ENCODE measurements around the gene TRIP13. TPM values are rescaled to one million over a fixed set of nuclear protein-coding genes. Genes with fewer than 3 reads are reported as not detected.

TRIP13 gene
- total and polyA plus RNA-seq, 2 of the 13 experiments (the other 11 are each of a cell fraction or from before 2014, with no cell fraction given), result 13.5 to 33.0 TPM

GRCh38 chr5:911601-912000, 18.9 kb downstream of the TRIP13 start:
- no peak overlapping the region for H3K9ac ChIP-seq (ENCODE audit: insufficient read depth, low read depth, low read length)
- H3K27me3 ChIP-seq (ENCODE audit: control insufficient read depth in 1 of 2, insufficient read depth in 2 of 2, low read length in 2 of 2), result no peaks in the 10 kb centered on the region
- H3K9me3 ChIP-seq (ENCODE audit: low read length), result no peaks in the 10 kb centered on the region
- ChIA-PET CTCF (ENCODE audit: low intra/inter-chr PET ratio, low total read pairs) (no interaction called here), POLR2A (no interaction called here)
- no peaks in the 10 kb centered on the region for H4K20me1 ChIP-seq (ENCODE audit: insufficient read depth, low read length)
- no peak overlapping the region for H2AFZ ChIP-seq (ENCODE audit: low read length)
- no peaks in the 10 kb centered on the region for H3K79me2 ChIP-seq (ENCODE audit: insufficient read depth, low read length)
- ATAC-seq (no peak), DNase-seq (ENCODE audit: low spot score) (no peak), FAIRE-seq (no peak)
- 98% methylated on average over 7 of the region's 11 CpGs for whole genome bisulfite sequencing (ENCODE audit: low lambda C conversion rate)
- peak; percentile 6 for TF ChIP-seq AGO2 (optimal IDR thresholded peaks at IDR 0.05; ENCODE audit: low read depth, low read length)
- no peak for TF ChIP-seq MIER3 (CRISPR knock-in tag; IDR thresholded peaks at IDR 0.05; ENCODE audit: borderline replicate concordance)
- TF ChIP-seq RNF2 (conservative IDR thresholded peaks at IDR 0.05; ENCODE audit: low read depth), result no peak
- no peak for TF ChIP-seq NFKBIZ (CRISPR knock-in tag; IDR thresholded peaks at IDR 0.05)
- H3K4me2 ChIP-seq (ENCODE audit: low read depth, low read length), result no peak overlapping the region
- no peak overlapping the region for H3K4me3 ChIP-seq (replicated peaks in 1 of 3; ENCODE audit: insufficient read depth in 1 of 3, low read depth in 2 of 3, low read length in 3 of 3)
- BruUV-seq (replicated peaks), result no TSS peak
- no peak overlapping the region for H3K27ac ChIP-seq (ENCODE audit: extremely low read length, insufficient read depth, low read length)
- intact Hi-C loops (cut with micrococcal nuclease; ENCODE audit: unreplicated experiment), result no loop called here
- H3K4me1 ChIP-seq (ENCODE audit: insufficient read depth, low read length), result no peaks in the 10 kb centered on the region
- peaks cover 26 to 74% of the 10 kb centered on the region in 2 experiments for H3K36me3 ChIP-seq (replicated peaks in 1 of 2; ENCODE audit: control insufficient read depth in 1 of 2, insufficient read depth in 2 of 2, low read length in 2 of 2)
- in situ Hi-C loops (cut with HindIII; ENCODE audit: extremely low pct_ligation_motif_present, low pct_unique_long_range_greater_than_20kb), result no loop called here

GRCh38 chr5:912280-913091, 19.8 kb downstream of the TRIP13 start:
- no peaks in the 10 kb centered on the region for H3K79me2 ChIP-seq (ENCODE audit: insufficient read depth, low read length)
- H3K9me3 ChIP-seq (ENCODE audit: low read length), result no peaks in the 10 kb centered on the region
- in situ Hi-C loops (cut with HindIII; ENCODE audit: extremely low pct_ligation_motif_present, low pct_unique_long_range_greater_than_20kb), result no loop called here
- intact Hi-C loops (cut with micrococcal nuclease; ENCODE audit: unreplicated experiment), result no loop called here
- H3K27ac ChIP-seq (ENCODE audit: extremely low read length, insufficient read depth, low read length), result no peak overlapping the region
- 97% methylated on average over 44 of the region's 44 CpGs for WGBS (ENCODE audit: low lambda C conversion rate)
- TF ChIP-seq ZSCAN9 (CRISPR knock-in tag; IDR thresholded peaks at IDR 0.05; ENCODE audit: borderline replicate concordance), result no peak
- TF ChIP-seq, protein P1, sequence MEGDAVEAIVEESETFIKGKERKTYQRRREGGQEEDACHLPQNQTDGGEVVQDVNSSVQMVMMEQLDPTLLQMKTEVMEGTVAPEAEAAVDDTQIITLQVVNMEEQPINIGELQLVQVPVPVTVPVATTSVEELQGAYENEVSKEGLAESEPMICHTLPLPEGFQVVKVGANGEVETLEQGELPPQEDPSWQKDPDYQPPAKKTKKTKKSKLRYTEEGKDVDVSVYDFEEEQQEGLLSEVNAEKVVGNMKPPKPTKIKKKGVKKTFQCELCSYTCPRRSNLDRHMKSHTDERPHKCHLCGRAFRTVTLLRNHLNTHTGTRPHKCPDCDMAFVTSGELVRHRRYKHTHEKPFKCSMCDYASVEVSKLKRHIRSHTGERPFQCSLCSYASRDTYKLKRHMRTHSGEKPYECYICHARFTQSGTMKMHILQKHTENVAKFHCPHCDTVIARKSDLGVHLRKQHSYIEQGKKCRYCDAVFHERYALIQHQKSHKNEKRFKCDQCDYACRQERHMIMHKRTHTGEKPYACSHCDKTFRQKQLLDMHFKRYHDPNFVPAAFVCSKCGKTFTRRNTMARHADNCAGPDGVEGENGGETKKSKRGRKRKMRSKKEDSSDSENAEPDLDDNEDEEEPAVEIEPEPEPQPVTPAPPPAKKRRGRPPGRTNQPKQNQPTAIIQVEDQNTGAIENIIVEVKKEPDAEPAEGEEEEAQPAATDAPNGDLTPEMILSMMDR (CRISPR knock-in tag; IDR thresholded peaks at IDR 0.05), result 0 out of 2 replicates have a peak, but pooled peaks have one; percentile 15
- TF ChIP-seq AGO2 (optimal IDR thresholded peaks at IDR 0.05; ENCODE audit: low read depth, low read length), result peak; percentile 58
- ATAC-seq, result no peak
- no peak overlapping the region for H2AFZ ChIP-seq (ENCODE audit: low read length)
- POLR2A ChIA-PET, result no interaction called here
- H3K36me3 ChIP-seq (replicated peaks in 1 of 2; ENCODE audit: control insufficient read depth in 1 of 2, insufficient read depth in 2 of 2, low read length in 2 of 2), result peaks cover 22 to 76% of the 10 kb centered on the region in 2 experiments
- no peak for DNase-seq (ENCODE audit: low spot score)
- BruUV-seq (replicated peaks), result no TSS peak
- H3K9ac ChIP-seq (ENCODE audit: insufficient read depth, low read depth, low read length), result no peak overlapping the region
- H3K27me3 ChIP-seq (ENCODE audit: control insufficient read depth in 1 of 2, insufficient read depth in 2 of 2, low read length in 2 of 2), result no peaks in the 10 kb centered on the region
- H3K4me2 ChIP-seq (ENCODE audit: low read depth, low read length), result no peak overlapping the region
- no peak for FAIRE-seq
- CTCF ChIA-PET (ENCODE audit: low intra/inter-chr PET ratio, low total read pairs), result no interaction called here
- H3K4me1 ChIP-seq (ENCODE audit: insufficient read depth, low read length), result no peaks in the 10 kb centered on the region
- no peak overlapping the region for H3K4me3 ChIP-seq (replicated peaks in 1 of 3; ENCODE audit: insufficient read depth in 1 of 3, low read depth in 2 of 3, low read length in 3 of 3)
- no peaks in the 10 kb centered on the region for H4K20me1 ChIP-seq (ENCODE audit: insufficient read depth, low read length)

Measured in HepG2 (cell line).